ENCODE results near the gene ROBO1. TPM values are rescaled to one million over a fixed set of nuclear protein-coding genes. Genes with fewer than 3 reads are reported as not detected.
"Not testable (repeated sequence)": the region's sequence is repeated elsewhere in the genome, so short reads cannot be mapped to it uniquely, and the experiment has no call there.

The ROBO1 gene
- total RNA-seq, 2 experiments from 2014 or later: not detected

DNA sequence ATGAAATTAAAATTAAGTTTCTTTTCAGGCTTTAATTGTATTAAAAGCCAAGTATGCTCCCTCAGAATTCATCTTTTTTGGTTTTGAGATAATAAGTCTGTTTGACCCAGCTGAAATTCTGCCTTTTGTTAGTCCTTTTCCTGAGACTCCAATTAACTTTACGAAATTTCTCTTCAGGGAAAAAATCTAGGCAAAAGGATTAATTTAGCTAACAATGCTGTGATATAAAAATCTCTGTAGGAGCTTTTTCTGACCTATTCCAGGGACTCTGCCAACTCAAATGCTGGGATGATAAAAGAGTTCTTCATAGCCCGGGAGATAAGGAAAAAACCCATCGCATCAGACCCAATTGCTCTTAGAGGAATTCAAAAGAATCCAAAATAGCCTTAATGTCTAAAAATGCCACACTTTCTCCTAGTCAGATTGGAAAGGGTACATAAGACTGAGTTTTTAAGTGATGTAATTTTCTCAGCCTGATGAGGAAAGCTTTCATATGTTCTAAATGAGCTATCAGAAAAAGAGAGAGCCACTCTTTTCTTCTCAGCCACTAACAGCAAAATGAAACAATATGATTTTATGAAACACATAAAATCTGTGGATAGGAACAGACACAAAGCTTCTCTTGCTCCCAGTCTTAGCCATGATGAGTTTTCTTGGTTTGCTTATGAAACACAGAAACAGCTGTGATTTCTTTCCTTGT is 405.1 kb downstream of the ROBO1 start:
- Mint-ChIP-seq H3K9me3 (peaks cover 5% of the 10 kb centered on the region), H3K36me3 (ENCODE audit: low read depth) (no peaks in the 10 kb centered on the region), H3K27ac (no peak overlapping the region), H3K27me3 (no peaks in the 10 kb centered on the region), H3K4me1 (no peaks in the 10 kb centered on the region), H3K4me3 (no peak overlapping the region)
- CTCF ChIA-PET: interaction anchor here (1.4 to 2.3 kb wide), 3 partner anchors 11 to 705 kb away, joined by 4 to 7 read pairs (median 5); no protein-coding TSS in a partner anchor
- no peak for DNase-seq
- POLR2A ChIA-PET: no interaction called here

DNA sequence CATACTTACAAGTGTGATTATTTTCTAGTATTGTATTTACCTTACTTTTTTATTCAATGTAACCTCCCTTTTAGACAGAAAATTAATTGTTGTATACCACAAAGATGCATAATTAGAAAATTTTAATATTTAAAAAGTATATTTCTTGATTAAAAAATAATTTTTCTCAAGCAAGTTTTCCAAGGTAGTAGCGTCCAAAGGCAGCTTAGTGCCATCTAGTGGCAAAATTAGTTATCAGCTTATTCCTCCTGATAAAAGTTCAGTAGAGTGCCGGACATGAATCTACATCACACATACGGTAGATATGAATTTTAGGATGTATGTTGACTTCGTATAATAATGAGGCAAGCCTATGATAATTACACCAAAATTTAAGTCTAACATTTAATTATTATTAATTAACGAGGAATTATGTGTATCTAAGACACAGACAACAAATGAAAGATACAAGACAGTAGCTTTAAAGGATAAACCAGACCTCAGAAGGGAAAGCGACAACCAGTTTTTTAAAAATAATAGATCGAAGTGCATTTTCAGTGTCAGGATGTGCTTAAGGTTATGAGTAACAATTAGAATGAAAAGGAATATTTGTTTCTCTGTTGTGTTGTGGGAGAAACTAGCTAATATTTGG is 405.9 kb downstream of the ROBO1 start:
- H3K36me3 Mint-ChIP-seq (ENCODE audit: low read depth): no peaks in the 10 kb centered on the region
- peaks cover 5% of the 10 kb centered on the region for H3K9me3 Mint-ChIP-seq
- H3K27me3 Mint-ChIP-seq: no peaks in the 10 kb centered on the region
- no peak overlapping the region for H3K4me3 Mint-ChIP-seq
- no peak for DNase-seq
- no peak overlapping the region for H3K27ac Mint-ChIP-seq
- POLR2A ChIA-PET: no interaction called here
- CTCF ChIA-PET: interaction anchor here (1.0 to 2.3 kb wide), 4 partner anchors 12 to 704 kb away, joined by 4 to 7 read pairs (median 4); no protein-coding TSS in a partner anchor
- no peaks in the 10 kb centered on the region for H3K4me1 Mint-ChIP-seq

DNA sequence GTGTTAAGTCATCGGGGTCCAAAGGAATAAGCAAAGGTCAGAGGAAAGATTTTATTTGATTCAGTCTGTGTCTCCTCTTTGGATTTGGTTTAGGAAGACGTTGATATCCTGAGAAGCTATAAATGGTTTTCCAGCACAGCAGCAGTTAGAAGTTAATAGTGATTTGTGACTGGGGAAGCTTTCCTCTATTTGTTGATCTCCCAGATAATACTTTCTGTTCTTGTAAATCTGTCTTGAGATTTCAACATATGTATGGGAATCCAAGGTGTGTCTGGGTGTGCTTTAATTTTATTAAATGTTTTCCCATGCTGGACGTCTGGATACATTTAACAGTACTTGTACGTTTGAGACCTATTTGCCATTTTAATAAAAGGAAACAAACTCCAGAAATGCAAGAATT is 409.5 kb downstream of the ROBO1 start:
- H3K9me3 Mint-ChIP-seq: no peaks in the 10 kb centered on the region
- H3K27me3 Mint-ChIP-seq: no peaks in the 10 kb centered on the region
- no peak overlapping the region for H3K4me3 Mint-ChIP-seq
- CTCF ChIA-PET: no interaction called here
- no peaks in the 10 kb centered on the region for H3K4me1 Mint-ChIP-seq
- DNase-seq: no peak
- POLR2A ChIA-PET: no interaction called here
- H3K27ac Mint-ChIP-seq: no peak overlapping the region
- H3K36me3 Mint-ChIP-seq (ENCODE audit: low read depth): no peaks in the 10 kb centered on the region

DNA sequence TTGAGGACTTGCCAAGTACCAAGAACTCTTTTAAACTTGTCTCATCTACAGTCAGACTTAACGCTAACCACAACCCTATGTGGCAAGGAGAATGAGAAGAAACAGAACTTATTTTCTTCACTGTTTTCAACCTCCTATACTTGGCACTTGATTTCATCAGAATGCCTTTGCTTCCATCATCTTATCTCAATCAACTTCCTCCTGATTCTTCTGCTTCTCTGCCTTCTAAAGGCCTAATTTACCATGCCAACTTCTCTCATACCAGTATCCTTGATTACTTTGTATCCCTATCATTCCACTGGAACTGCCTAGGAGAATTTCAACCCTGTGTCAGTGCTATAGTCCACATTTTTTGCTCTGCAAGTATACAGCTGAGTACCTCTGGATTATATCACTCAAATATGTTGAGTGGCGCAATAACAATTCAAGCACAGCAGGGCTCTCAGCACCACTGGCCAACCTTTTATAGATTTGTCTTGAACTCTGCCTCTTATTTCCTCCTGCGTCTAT is 413.6 kb downstream of the ROBO1 start:
- Mint-ChIP-seq H3K9me3 (no peaks in the 10 kb centered on the region), H3K36me3 (ENCODE audit: low read depth) (no peaks in the 10 kb centered on the region), H3K27ac (no peak overlapping the region), H3K27me3 (no peaks in the 10 kb centered on the region), H3K4me3 (no peak overlapping the region), H3K4me1 (no peaks in the 10 kb centered on the region)
- ChIA-PET POLR2A (no interaction called here), CTCF (no interaction called here)
- no peak for DNase-seq

DNA sequence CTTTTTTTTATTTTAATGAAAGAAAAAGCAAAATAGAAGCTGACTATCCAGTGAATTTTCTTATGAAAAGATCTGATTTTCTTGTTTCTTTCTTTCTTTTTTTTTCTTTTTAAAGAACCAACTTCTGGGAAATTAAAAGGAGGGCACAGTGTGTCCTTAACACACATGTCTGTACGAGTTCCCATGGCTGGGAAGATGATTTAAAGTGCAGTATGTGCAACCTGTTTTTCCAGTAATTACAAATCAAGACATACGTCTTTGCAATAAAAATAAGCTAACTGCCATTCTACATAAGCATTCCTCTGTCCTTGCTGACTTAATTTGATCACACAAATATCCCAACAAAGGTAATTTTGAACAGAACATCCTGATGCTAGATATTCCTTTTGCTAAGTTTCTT is 416.1 kb downstream of the ROBO1 start:
- no peak overlapping the region for H3K27ac Mint-ChIP-seq
- no peaks in the 10 kb centered on the region for H3K4me1 Mint-ChIP-seq
- no peak overlapping the region for H3K4me3 Mint-ChIP-seq
- H3K36me3 Mint-ChIP-seq (ENCODE audit: low read depth): no peaks in the 10 kb centered on the region
- ChIA-PET POLR2A (no interaction called here), CTCF (no interaction called here)
- no peak for DNase-seq
- peaks cover 2% of the 10 kb centered on the region for H3K9me3 Mint-ChIP-seq
- no peaks in the 10 kb centered on the region for H3K27me3 Mint-ChIP-seq

DNA sequence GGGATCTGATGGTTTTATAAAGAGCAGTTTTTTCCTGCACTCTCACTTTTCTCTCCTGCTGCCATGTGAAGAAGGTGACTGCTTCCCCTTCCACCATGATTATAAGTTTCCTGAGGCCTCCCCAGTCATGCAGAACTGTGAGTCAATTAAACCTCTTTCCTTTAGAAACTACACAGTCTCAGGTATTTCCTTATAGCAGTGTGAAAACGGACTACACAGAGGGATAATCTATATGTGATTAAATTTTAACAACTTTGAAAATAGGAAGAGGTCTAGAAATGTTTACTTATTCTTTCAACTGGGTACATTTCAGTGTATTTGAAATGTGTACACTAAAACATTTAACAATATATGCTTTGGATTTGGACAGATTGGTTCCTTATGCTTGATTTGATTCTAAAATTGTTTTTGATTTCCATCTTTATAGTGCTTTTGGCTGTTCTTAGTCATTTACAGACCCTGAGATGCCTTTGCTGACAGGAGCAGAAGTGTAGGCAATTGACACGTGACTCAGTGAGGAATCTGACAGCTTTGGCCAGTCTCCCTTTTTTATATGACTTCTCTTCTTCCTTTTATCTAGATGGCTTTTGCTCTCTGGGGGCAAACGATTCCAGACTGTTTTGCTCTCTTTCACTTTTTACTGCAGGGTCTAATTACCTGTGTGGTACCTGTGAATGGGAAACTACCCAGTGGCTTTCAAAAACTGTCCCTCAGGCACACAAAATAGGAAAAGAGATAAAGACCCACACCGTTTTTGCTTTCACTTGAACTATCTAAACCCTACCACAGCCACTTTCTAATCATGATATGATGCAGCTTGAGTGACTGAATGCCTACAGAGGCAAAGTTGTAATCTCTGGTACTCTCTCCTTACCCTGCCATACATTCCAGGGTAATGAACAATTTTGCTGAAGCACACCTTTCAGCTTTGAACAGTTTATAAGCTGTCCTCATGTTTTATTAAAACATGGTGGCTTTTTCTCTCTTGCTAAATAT is 422.6 kb downstream of the ROBO1 start:
- H3K9me3 Mint-ChIP-seq: peaks cover 4% of the 10 kb centered on the region
- H3K27ac Mint-ChIP-seq: no peak overlapping the region
- H3K27me3 Mint-ChIP-seq: no peaks in the 10 kb centered on the region
- H3K36me3 Mint-ChIP-seq (ENCODE audit: low read depth): no peaks in the 10 kb centered on the region
- H3K4me3 Mint-ChIP-seq: no peak overlapping the region
- no peaks in the 10 kb centered on the region for H3K4me1 Mint-ChIP-seq
- ChIA-PET POLR2A (no interaction called here), CTCF (no interaction called here)
- DNase-seq: no peak

DNA sequence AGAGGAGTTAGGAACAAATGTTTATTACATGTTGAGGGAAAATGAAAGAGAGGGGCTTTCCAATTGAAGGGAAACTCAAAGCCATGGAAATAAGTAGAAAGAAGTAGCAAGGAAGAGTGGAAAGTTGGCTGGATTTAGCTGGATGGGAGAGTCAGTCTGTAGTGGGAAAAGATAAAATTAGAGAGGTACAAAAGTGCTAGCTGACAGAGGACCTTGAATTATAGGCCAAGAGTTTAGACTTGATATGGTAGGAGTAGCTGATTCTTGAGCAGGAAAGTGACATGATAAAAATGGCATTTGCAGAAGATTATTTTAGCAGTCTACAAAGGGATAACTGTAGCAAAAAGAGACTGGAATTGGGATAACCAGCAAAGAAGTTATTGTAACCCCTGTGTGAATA is 425.8 kb downstream of the ROBO1 start:
- no peak overlapping the region for H3K27ac Mint-ChIP-seq
- H3K36me3 Mint-ChIP-seq (ENCODE audit: low read depth): no peaks in the 10 kb centered on the region
- no peaks in the 10 kb centered on the region for H3K4me1 Mint-ChIP-seq
- DNase-seq: no peak
- ChIA-PET CTCF (no interaction called here), POLR2A (no interaction called here)
- no peak overlapping the region for H3K4me3 Mint-ChIP-seq
- H3K27me3 Mint-ChIP-seq: no peaks in the 10 kb centered on the region
- H3K9me3 Mint-ChIP-seq: peaks cover 3% of the 10 kb centered on the region

DNA sequence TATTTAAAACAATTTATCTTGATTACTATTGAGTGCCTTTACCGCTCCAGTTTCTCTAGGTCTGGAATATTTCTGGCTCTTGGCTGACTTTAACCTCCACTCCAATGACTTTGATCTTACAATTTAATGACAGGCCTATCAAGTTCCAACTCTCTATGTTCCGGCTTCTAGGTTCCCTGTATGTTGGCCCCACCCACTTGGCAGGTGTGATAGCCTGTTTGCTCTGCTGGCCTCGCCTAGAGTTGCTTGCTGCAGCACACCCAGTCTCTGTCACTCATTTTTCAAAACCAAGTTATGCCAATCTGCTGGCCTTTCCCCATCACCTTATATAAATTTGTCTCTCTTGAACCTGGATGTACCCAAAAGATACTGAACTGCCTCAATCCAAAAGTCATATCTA is 428.0 kb downstream of the ROBO1 start:
- Mint-ChIP-seq H3K36me3 (ENCODE audit: low read depth) (no peaks in the 10 kb centered on the region), H3K27ac (no peak overlapping the region), H3K9me3 (peaks cover 4% of the 10 kb centered on the region), H3K4me3 (no peak overlapping the region), H3K4me1 (no peaks in the 10 kb centered on the region), H3K27me3 (no peaks in the 10 kb centered on the region)
- DNase-seq: no peak
- ChIA-PET CTCF (no interaction called here), POLR2A (no interaction called here)

DNA sequence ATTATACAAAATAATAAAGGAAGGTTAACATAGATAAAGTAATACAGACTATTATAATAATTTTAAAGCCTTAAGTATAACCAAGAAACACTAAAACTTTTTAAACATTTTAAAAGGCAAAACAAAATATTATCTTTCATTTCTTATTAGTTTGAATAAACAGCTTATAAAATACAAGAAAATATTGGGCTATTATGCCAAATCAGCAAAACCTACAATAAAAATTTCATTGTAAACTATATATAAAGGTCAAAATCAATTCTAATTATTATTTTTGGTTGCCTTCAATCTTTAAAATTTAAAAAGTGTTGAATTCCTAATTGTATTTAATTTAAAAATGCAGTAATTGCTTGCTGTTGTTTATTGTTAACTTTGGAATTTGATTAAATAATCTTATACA is 430.0 kb downstream of the ROBO1 start:
- ChIA-PET CTCF (no interaction called here), POLR2A (no interaction called here)
- DNase-seq: no peak
- Mint-ChIP-seq H3K27ac (no peak overlapping the region), H3K4me3 (no peak overlapping the region), H3K27me3 (no peaks in the 10 kb centered on the region), H3K36me3 (ENCODE audit: low read depth) (no peaks in the 10 kb centered on the region), H3K4me1 (no peaks in the 10 kb centered on the region), H3K9me3 (peaks cover 10% of the 10 kb centered on the region)

DNA sequence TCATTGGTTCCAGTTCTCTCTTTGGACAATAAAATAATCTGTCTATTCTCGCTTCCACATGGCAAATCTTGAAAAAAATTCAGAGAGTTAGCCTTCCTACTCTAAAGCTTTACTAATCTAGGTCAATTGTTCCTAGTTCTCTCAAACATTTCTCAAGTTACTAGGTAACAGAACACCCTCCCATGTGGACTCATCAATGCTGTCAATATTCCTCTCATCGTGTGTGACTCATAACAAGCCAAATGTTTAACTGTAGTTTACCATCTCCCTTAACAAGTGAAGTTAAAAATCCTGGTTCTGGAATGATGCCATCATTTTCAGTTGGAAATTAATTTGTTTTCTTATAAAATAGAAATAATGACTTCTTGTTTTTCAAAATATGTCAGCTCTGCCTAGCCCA is 438.6 kb downstream of the ROBO1 start:
- H3K27me3 Mint-ChIP-seq: no peaks in the 10 kb centered on the region
- peaks cover 10% of the 10 kb centered on the region for H3K9me3 Mint-ChIP-seq
- H3K27ac Mint-ChIP-seq: no peak overlapping the region
- CTCF ChIA-PET: no interaction called here
- no peak for DNase-seq
- no peaks in the 10 kb centered on the region for H3K4me1 Mint-ChIP-seq
- POLR2A ChIA-PET: no interaction called here
- H3K36me3 Mint-ChIP-seq (ENCODE audit: low read depth): no peaks in the 10 kb centered on the region
- no peak overlapping the region for H3K4me3 Mint-ChIP-seq

DNA sequence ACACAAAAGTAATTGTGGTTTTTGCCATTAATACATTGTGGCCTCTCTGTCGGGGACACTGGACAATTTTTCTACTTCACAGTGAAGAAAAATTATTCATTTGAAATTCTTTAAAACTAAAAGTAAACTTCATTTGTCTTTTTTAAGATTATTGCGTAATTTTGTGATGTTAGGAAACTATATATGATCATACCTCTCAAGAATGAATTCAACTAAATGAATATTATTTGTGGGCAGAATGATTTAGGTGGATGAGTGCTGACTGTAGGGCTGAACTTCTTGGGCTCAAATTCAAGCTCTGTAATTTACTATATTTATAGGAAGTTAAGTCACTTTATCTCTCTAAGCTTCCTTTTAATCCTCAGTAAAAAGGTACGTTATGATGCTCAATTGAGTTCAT is 441.2 kb downstream of the ROBO1 start:
- H3K36me3 Mint-ChIP-seq (ENCODE audit: low read depth): no peaks in the 10 kb centered on the region
- CTCF ChIA-PET: no interaction called here
- H3K9me3 Mint-ChIP-seq: no peaks in the 10 kb centered on the region
- H3K4me1 Mint-ChIP-seq: no peaks in the 10 kb centered on the region
- H3K27ac Mint-ChIP-seq: no peak overlapping the region
- POLR2A ChIA-PET: no interaction called here
- no peak overlapping the region for H3K4me3 Mint-ChIP-seq
- no peak for DNase-seq
- H3K27me3 Mint-ChIP-seq: no peaks in the 10 kb centered on the region

DNA sequence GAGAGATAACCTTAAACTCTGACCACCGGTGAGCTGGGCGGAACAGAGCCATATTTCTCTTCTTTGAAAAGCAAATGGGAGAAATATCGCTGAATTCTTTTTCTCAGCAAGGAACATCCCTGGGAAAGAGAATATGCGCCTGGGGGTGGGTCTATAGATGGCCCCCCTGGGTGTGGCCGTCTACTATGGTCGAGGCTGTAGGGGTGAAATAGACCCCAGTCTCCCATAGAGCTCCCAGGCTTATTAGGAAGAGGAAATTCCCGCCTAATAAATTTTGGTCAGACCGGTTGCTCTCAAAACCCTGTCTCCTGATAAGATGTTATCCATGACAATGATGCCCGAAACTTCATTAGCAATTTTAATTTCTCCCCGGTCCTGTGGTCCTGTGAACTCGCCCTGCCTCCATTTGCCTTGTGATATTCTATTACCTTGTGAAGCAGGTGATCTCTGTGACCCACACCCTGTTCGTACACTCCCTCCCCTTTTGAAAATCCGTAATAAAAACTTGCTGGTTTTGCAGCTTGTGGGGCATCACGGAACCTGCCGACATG is 441.9 kb downstream of the ROBO1 start:
- H3K27me3 Mint-ChIP-seq; H3K27ac Mint-ChIP-seq; DNase-seq; H3K4me1 Mint-ChIP-seq; H3K4me3 Mint-ChIP-seq; CTCF ChIA-PET; POLR2A ChIA-PET; H3K9me3 Mint-ChIP-seq; H3K36me3 Mint-ChIP-seq (ENCODE audit: low read depth): not testable (repeated sequence)

Measured in activated CD4-positive, alpha-beta memory T cell treated with anti-CD3 and anti-CD28 coated beads, Interleukin-2, amount 10 ng/mL, durations not matched to agents 7 days and 5 days (primary cell).